Keratinocyte (primary cell): Measurements from ENCODE around the gene SPTLC3. TPM values are rescaled to one million over a fixed set of nuclear protein-coding genes. Genes with fewer than 3 reads are reported as not detected.

Source experiments
- DNase-seq: peaks from one replicate; pipeline ENCODE4 v3.0.0-alpha.2; 2011; ENCODE audit warnings: low read depth, missing footprints, low spot score
- FAIRE-seq: peaks from 2 replicates; lab custom pipeline; 2011; peaks lifted over from hg19 to GRCh38; lab: Jason Lieb, UNC
- H2AFZ ChIP-seq: 2 replicates; pipeline ENCODE4 v1.6.0; 2012; ENCODE audit warnings: low read length, control low read depth, inconsistent platforms; ENCODE audit not compliant: control insufficient read depth
- H3K27ac ChIP-seq: 2 replicates; pipeline ENCODE4 v1.5.1; 2011; ENCODE audit warnings: low read length; ENCODE audit not compliant: control insufficient read depth, insufficient read depth
- H3K27me3 ChIP-seq: 3 replicates; pipeline ENCODE4 v1.6.0; 2011; ENCODE audit warnings: low read length; ENCODE audit not compliant: control insufficient read depth, insufficient read depth; ENCODE audit errors: extremely low read depth
- H3K36me3 ChIP-seq, 2 experiments: 2 replicates in 1 of 2; 3 replicates in 1 of 2; pipeline ENCODE4 v1.5.1; 2011; ENCODE audit warnings: low read length in 2 of 2, mild to moderate bottlenecking in 1 of 2; ENCODE audit not compliant: control insufficient read depth in 2 of 2, insufficient read depth in 2 of 2; ENCODE audit errors: extremely low read depth in 1 of 2
- H3K4me1 ChIP-seq: 3 replicates; pipeline ENCODE4 v1.5.1; 2011; ENCODE audit warnings: low read length; ENCODE audit not compliant: control insufficient read depth, insufficient read depth; ENCODE audit errors: extremely low read depth
- H3K4me2 ChIP-seq: 3 replicates; pipeline ENCODE4 v1.6.0; 2011; ENCODE audit warnings: low read depth, low read length; ENCODE audit not compliant: control insufficient read depth, insufficient read depth; ENCODE audit errors: extremely low read depth
- H3K4me3 ChIP-seq, 3 experiments: fragments of 200-600 bp in 1 of 3; sonication (generic) in 1 of 3; 2 replicates in 2 of 3; 3 replicates in 1 of 3; pipeline ENCODE4 v1.5.1; 2011 to 2016; ENCODE audit warnings: low read length in 3 of 3, mild to moderate bottlenecking in 3 of 3, control low read depth in 2 of 3, inconsistent platforms in 1 of 3, low read depth in 1 of 3, mixed read lengths in 1 of 3, mixed run types in 1 of 3, moderate library complexity in 1 of 3; ENCODE audit not compliant: control insufficient read depth in 2 of 3, insufficient read depth in 2 of 3; ENCODE audit errors: extremely low read depth in 1 of 3
- H3K79me2 ChIP-seq: 2 replicates; pipeline ENCODE4 v1.6.0; 2012; ENCODE audit warnings: low read length; ENCODE audit not compliant: control insufficient read depth, insufficient read depth
- H3K9ac ChIP-seq: 3 replicates; pipeline ENCODE4 v1.6.0; 2011; ENCODE audit warnings: low read length; ENCODE audit not compliant: control insufficient read depth, insufficient read depth; ENCODE audit errors: extremely low read depth
- H3K9me1 ChIP-seq: 3 replicates; pipeline ENCODE4 v1.6.0; 2011; ENCODE audit warnings: low read length; ENCODE audit not compliant: control insufficient read depth, insufficient read depth; ENCODE audit errors: extremely low read depth
- H3K9me3 ChIP-seq: 2 replicates; pipeline ENCODE4 v1.5.1; 2012; ENCODE audit warnings: low read depth, low read length; ENCODE audit not compliant: control insufficient read depth
- H4K20me1 ChIP-seq: 3 replicates; pipeline ENCODE4 v1.6.0; 2011; ENCODE audit warnings: low read length; ENCODE audit not compliant: control insufficient read depth, insufficient read depth; ENCODE audit errors: extremely low read depth
- EZH2 ChIP-seq: IDR thresholded peaks from one replicate; pipeline ENCODE4 v1.6.1; 2012; ENCODE audit warnings: inconsistent platforms, mild to moderate bottlenecking, low read length, moderate library complexity
- dilution Hi-C: fragments of 300-500 bp; cut with MboI; formaldehyde crosslinking; loops from one replicate; pipeline ENCODE4 v1.7.0; 2020; ENCODE audit warnings: low sequenced_read_pairs; ENCODE audit not compliant: extremely low pct_ligation_motif_present
- polyA plus RNA-seq, 5 experiments: library from polyadenylated mRNA; depleted of rRNA in 3 of 5; stranded (reverse) in 3 of 5; stranded (forward) in 1 of 5; unstranded in 1 of 5; fragments of >200 nt; gene quantifications; 1 replicate in 1 of 5; 2 replicates in 3 of 5; 3 replicates in 1 of 5; pipeline versions ENCODE4 v1.2.1 to v1.2.3, GENCODE V29; 2011 to 2012; ENCODE audit warnings: missing spikeins in 2 of 5, low read depth in 1 of 5, low replicate concordance in 1 of 5
- TF ChIP-seq, protein P1 (sequence below), 3 experiments: IDR thresholded peaks in 1 of 3; conservative IDR thresholded peaks in 1 of 3; optimal IDR thresholded peaks in 1 of 3; 2 replicates in 2 of 3; 3 replicates in 1 of 3; pipeline versions ENCODE3 to v1.5.1; 2011; ENCODE audit warnings: low read length in 3 of 3, mild to moderate bottlenecking in 3 of 3, moderate library complexity in 2 of 3, control low read depth in 1 of 3, inconsistent platforms in 1 of 3; ENCODE audit not compliant: insufficient read depth in 2 of 3; ENCODE audit errors: extremely low read depth in 1 of 3

SPTLC3 gene
- polyA plus RNA-seq, 1 donor (not counting 4 experiments of a cell fraction or from before 2014, with no cell fraction given), result 11.4 TPM

DNA sequence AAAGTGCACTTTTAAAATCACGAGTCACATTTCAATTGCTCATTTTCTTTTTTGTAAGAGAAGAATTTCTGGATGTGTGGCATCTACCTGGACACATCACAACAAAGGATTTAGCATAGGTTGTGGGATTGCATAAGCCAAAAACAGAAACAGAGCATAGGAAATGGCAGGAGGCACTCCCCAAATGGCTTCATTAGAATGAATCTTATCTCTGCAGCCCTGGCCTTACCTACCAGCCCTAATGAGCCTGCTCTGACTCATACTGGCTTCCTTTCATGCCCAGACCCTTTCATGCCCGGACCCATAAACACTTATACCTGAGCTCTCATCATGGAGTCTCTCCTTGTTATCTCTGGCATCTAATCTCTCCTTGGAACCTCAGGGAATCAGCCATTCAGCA, 23.9 kb upstream of the SPTLC3 start:
- H3K27me3 ChIP-seq, result no peaks in the 10 kb centered on the region
- dilution Hi-C loops, result no loop called here
- peak overlapping the region; percentile 72 for H2AFZ ChIP-seq
- no peak overlapping the region for H3K9ac ChIP-seq
- no peaks in the 10 kb centered on the region for H3K36me3 ChIP-seq
- H3K4me1 ChIP-seq, result peaks cover 21% of the 10 kb centered on the region
- FAIRE-seq (peak; percentile 95), DNase-seq (peak; percentile 54)
- H3K9me1 ChIP-seq, result no peaks in the 10 kb centered on the region
- H3K4me2 ChIP-seq, result peak overlapping the region; percentile 75
- no peaks in the 10 kb centered on the region for H3K79me2 ChIP-seq
- peak overlapping the region; percentile 44 for H3K27ac ChIP-seq
- no peaks in the 10 kb centered on the region for H4K20me1 ChIP-seq
- no peaks in the 10 kb centered on the region for H3K9me3 ChIP-seq
- H3K4me3 ChIP-seq, result no peak overlapping the region
- TF ChIP-seq EZH2, result no peak
- TF ChIP-seq, protein P1, sequence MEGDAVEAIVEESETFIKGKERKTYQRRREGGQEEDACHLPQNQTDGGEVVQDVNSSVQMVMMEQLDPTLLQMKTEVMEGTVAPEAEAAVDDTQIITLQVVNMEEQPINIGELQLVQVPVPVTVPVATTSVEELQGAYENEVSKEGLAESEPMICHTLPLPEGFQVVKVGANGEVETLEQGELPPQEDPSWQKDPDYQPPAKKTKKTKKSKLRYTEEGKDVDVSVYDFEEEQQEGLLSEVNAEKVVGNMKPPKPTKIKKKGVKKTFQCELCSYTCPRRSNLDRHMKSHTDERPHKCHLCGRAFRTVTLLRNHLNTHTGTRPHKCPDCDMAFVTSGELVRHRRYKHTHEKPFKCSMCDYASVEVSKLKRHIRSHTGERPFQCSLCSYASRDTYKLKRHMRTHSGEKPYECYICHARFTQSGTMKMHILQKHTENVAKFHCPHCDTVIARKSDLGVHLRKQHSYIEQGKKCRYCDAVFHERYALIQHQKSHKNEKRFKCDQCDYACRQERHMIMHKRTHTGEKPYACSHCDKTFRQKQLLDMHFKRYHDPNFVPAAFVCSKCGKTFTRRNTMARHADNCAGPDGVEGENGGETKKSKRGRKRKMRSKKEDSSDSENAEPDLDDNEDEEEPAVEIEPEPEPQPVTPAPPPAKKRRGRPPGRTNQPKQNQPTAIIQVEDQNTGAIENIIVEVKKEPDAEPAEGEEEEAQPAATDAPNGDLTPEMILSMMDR (optimal IDR thresholded peaks at IDR 0.05 in 1 of 3, IDR thresholded peaks at IDR 0.05 in 1 of 3, conservative IDR thresholded peaks at IDR 0.05 in 1 of 3; ENCODE audit: extremely low read depth in 1 of 3, insufficient read depth in 2 of 3, low read length in 3 of 3), result no peak

DNA sequence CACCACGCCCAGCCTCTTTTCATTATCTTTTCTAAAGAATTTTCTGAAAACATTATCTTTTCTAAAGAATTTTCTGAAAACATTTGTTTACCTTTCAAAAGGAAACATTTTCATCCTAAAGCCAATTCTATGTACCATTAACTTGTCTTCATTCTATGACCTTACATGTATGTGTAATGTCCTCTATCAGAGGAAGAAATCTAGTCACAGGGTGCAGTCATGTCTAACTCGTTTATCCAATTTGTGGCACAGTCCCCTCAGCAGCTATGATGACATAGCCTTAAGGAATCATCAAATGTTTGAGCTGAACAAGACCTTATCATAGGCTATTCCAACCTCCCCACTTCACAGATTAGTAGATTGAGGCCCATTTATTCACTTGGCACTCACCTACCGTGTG, 21.5 kb upstream of the SPTLC3 start:
- H4K20me1 ChIP-seq, result no peaks in the 10 kb centered on the region
- no peak overlapping the region for H3K4me2 ChIP-seq
- H3K9me1 ChIP-seq, result no peaks in the 10 kb centered on the region
- no peaks in the 10 kb centered on the region for H3K27me3 ChIP-seq
- peaks cover 21% of the 10 kb centered on the region for H3K4me1 ChIP-seq
- TF ChIP-seq EZH2, result no peak
- TF ChIP-seq, protein P1 (optimal IDR thresholded peaks at IDR 0.05 in 1 of 3, IDR thresholded peaks at IDR 0.05 in 1 of 3, conservative IDR thresholded peaks at IDR 0.05 in 1 of 3; ENCODE audit: extremely low read depth in 1 of 3, insufficient read depth in 2 of 3, low read length in 3 of 3), result no peak
- no peak overlapping the region for H3K27ac ChIP-seq
- H3K4me3 ChIP-seq, result no peak overlapping the region
- H2AFZ ChIP-seq, result no peak overlapping the region
- no peaks in the 10 kb centered on the region for H3K9me3 ChIP-seq
- H3K9ac ChIP-seq, result no peak overlapping the region
- H3K79me2 ChIP-seq, result no peaks in the 10 kb centered on the region
- no peaks in the 10 kb centered on the region for H3K36me3 ChIP-seq
- DNase-seq (no peak), FAIRE-seq (no peak)
- dilution Hi-C loops, result no loop called here
